Measurements from ENCODE around the gene FGF14. TPM values are rescaled to one million over a fixed set of nuclear protein-coding genes. Genes with fewer than 3 reads are reported as not detected.

Gene FGF14
- total RNA-seq, 1 donor from 2014 or later: 4.6 TPM

DNA sequence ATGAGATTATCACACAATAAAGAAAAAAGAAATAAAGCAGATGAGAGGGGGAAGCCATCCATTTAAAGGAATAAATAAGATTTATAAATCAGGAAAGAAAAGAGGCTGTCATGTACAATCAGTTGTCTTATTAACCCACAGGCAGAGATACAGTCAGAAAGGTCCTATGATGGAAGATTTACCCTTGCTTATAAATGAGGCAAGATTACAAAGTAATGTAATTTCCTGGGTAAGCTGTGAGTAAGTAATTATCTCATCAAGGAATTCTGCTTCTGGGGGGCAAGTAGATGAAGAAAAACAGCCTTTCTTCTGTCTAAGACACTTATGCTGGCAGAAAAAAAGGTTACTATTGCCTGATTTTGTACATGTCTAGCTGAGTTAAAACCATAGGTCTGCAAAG is 146.4 kb downstream of the FGF14 start:
- H3K27me3 Mint-ChIP-seq: no peaks in the 10 kb centered on the region
- H3K4me1 Mint-ChIP-seq (ENCODE audit: low read depth): no peaks in the 10 kb centered on the region
- DNase-seq (ENCODE audit: low spot score, unreplicated experiment): no peak
- TF ChIP-seq, protein P1, sequence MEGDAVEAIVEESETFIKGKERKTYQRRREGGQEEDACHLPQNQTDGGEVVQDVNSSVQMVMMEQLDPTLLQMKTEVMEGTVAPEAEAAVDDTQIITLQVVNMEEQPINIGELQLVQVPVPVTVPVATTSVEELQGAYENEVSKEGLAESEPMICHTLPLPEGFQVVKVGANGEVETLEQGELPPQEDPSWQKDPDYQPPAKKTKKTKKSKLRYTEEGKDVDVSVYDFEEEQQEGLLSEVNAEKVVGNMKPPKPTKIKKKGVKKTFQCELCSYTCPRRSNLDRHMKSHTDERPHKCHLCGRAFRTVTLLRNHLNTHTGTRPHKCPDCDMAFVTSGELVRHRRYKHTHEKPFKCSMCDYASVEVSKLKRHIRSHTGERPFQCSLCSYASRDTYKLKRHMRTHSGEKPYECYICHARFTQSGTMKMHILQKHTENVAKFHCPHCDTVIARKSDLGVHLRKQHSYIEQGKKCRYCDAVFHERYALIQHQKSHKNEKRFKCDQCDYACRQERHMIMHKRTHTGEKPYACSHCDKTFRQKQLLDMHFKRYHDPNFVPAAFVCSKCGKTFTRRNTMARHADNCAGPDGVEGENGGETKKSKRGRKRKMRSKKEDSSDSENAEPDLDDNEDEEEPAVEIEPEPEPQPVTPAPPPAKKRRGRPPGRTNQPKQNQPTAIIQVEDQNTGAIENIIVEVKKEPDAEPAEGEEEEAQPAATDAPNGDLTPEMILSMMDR (IDR thresholded peaks at IDR 0.05; ENCODE audit: unreplicated experiment): no peak
- no peak overlapping the region for H3K27ac Mint-ChIP-seq
- no peak overlapping the region for H3K4me3 Mint-ChIP-seq (ENCODE audit: low read depth)
- H3K36me3 Mint-ChIP-seq (ENCODE audit: insufficient read depth): no peaks in the 10 kb centered on the region
- peaks cover 4% of the 10 kb centered on the region for H3K9me3 Mint-ChIP-seq (ENCODE audit: low read depth)

DNA sequence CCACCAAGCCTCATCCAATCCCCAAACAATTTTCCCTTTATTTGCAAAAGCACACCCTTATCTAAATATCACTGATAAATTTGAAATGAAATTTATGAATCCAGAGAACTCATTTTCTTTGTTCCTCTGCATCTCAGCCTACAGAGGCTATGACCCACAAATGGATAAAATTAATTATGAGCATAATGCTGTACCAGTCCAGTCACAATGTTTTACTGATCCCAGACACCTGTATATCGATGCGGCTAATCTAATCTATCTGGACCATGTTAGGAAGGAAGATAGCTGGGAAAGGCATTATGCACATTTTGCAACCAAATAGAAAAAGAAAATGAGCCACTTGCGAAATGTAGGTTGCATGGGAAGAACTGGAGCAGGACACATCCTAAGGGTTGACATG is 150.0 kb downstream of the FGF14 start:
- no peaks in the 10 kb centered on the region for H3K4me1 Mint-ChIP-seq (ENCODE audit: low read depth)

DNA sequence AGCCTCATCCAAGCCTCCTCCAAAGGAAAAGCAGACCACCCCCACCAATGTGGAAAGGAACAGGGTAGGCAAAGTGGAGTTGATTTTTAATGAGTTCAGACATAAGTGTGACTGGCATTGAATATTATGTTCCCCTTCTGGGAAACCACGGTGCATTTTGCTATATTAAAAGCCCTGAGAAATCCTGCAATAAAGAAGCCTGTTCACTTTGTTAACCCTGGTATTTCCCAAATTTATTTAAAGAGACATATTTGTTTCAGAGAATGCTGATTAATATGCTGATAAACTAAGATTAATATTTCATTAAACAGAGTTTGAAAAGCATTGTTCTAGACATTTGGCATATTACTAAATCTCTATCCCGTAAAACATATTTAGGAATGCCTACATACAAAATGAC is 151.4 kb downstream of the FGF14 start:
- Mint-ChIP-seq H3K27ac (no peak overlapping the region), H3K4me1 (ENCODE audit: low read depth) (no peaks in the 10 kb centered on the region), H3K27me3 (no peaks in the 10 kb centered on the region), H3K9me3 (ENCODE audit: low read depth) (no peaks in the 10 kb centered on the region), H3K36me3 (ENCODE audit: insufficient read depth) (no peaks in the 10 kb centered on the region), H3K4me3 (ENCODE audit: low read depth) (no peak overlapping the region)
- DNase-seq (ENCODE audit: low spot score, unreplicated experiment): no peak
- TF ChIP-seq, protein P1 (IDR thresholded peaks at IDR 0.05; ENCODE audit: unreplicated experiment): no peak

More for the DNA sequence above, 150.0 kb downstream of the FGF14 start:
- Mint-ChIP-seq H3K4me3 (ENCODE audit: low read depth) (no peak overlapping the region), H3K36me3 (ENCODE audit: insufficient read depth) (no peaks in the 10 kb centered on the region), H3K27ac (no peak overlapping the region), H3K9me3 (ENCODE audit: low read depth) (no peaks in the 10 kb centered on the region), H3K27me3 (no peaks in the 10 kb centered on the region)
- TF ChIP-seq, protein P1 (IDR thresholded peaks at IDR 0.05; ENCODE audit: unreplicated experiment): no peak
- no peak for DNase-seq (ENCODE audit: low spot score, unreplicated experiment)

DNA sequence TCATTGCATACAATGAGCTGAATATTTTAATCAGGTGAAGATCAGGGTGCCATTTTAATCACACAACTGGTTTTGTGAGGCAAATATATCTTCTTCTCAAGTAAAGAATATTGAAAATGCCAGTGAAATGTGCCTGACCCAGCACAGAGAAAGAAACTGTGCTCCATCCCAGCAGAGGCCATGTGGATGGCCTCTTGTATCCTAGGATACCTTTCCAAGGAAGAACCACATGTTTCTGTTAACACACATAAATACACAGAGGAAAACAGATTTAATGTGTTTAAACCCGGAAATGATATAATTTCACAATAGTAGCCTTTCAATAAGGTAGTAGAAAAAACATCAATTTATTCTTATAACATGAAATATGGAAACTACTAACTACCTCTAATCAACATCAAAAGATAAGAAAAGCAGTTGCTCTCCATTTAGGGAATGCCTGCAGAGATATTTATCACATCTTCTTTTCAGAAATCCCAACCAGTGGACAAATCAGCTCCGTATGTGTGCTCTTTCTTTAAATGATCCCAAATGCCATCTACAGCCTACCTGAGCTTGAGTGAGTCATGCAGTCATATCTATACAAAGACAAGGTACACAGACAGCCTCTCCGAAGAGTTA is 157.1 kb downstream of the FGF14 start:
- Mint-ChIP-seq H3K4me1 (ENCODE audit: low read depth) (no peaks in the 10 kb centered on the region), H3K27me3 (no peaks in the 10 kb centered on the region), H3K27ac (no peak overlapping the region), H3K36me3 (ENCODE audit: insufficient read depth) (no peaks in the 10 kb centered on the region), H3K4me3 (ENCODE audit: low read depth) (no peak overlapping the region), H3K9me3 (ENCODE audit: low read depth) (no peaks in the 10 kb centered on the region)
- no peak for DNase-seq (ENCODE audit: low spot score, unreplicated experiment)
- TF ChIP-seq, protein P1 (IDR thresholded peaks at IDR 0.05; ENCODE audit: unreplicated experiment): no peak

DNA sequence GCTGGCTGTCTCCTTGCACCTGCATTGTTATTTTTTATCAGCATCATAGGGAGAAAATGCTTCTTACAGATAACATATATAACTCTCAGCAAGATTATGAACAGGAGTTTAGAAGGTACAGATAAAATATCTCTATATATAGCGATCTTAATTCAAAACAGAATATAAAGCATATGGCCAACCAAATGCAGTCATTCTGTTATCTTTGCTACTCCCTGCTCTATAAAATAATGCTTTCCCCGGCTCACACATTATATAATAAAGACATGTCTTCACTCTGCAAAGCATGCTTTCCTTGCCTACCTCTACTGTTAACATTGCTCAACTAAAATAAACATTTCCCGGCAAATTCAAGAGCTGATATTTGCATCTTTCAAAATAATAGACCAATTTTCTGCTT is 161.7 kb downstream of the FGF14 start:
- H3K27ac Mint-ChIP-seq: no peak overlapping the region
- H3K27me3 Mint-ChIP-seq: no peaks in the 10 kb centered on the region
- H3K4me1 Mint-ChIP-seq (ENCODE audit: low read depth): peaks cover 13% of the 10 kb centered on the region
- no peak overlapping the region for H3K4me3 Mint-ChIP-seq (ENCODE audit: low read depth)
- H3K36me3 Mint-ChIP-seq (ENCODE audit: insufficient read depth): no peaks in the 10 kb centered on the region
- TF ChIP-seq, protein P1 (IDR thresholded peaks at IDR 0.05; ENCODE audit: unreplicated experiment): no peak
- no peaks in the 10 kb centered on the region for H3K9me3 Mint-ChIP-seq (ENCODE audit: low read depth)
- DNase-seq (ENCODE audit: low spot score, unreplicated experiment): no peak

All from progenitor cell of endocrine pancreas (in vitro differentiated cells).